Globus pallidus (tissue), 1 donor: ENCODE results near the gene PAQR7.
"Not testable (repeated sequence)": the region's sequence is repeated elsewhere in the genome, so short reads cannot be mapped to it uniquely, and the experiment has no call there.

Experiments
- DNase-seq: peaks from one replicate; pipeline ENCODE4 v3.0.0-alpha.2; 2015; ENCODE audit warnings: low spot score

PAQR7 gene

DNA sequence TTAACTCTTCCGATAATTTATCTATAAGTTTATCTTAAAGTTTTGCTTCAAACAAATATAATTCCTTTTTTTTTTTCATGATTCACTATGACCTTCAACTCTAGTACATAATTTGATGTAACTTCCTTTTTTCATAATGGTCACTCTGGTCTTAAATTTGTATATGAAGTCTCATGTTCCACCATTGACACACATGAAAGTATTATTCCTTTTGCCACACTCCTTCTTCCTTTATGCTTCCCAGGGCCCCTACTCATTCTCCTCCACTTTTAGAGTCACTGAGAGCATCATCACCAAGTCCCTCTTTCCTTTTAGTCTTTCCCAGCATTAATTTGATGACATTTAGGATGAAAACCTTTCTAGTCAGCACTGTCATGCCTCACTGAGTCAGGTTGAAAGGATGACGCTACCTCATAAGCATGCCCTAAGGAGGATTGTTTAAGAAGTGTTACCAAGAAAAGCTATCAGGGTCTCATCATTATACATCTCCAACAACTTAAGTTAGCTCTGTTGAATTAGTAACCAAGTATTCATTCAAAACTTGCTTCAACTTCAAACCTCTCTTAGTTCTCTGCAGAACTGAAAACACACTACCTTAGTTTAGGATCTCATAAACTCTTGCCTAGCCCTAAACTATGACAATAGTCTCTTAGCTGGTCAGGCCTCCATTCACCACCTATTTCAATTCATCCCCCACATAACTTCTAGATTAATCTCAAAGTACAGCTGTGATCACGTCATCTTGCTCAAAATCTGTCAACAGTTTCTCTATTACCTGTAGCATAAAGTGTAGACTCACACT is 30.8 kb downstream of the PAQR7 start:
- DNase-seq, result no peak

DNA sequence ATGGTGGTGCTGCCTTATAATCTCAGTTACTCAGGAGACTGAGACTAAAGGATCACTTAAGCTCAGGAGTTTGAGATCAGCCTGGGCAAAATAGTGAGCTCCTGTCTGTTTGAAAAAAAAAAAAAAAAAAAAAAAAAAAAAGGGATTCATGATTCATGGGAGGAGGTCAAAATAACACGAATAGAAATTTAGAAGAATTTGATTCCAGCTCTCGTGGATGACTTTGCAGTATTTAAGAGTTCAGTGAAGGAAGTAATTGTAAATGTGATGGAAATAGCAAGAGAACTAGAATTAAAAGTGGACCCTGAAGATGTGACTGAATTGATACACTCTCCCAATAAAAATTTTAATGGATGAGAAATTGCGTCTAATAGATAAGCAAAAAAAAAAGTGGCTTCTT is 32.0 kb downstream of the PAQR7 start:
- no peak for DNase-seq

DNA sequence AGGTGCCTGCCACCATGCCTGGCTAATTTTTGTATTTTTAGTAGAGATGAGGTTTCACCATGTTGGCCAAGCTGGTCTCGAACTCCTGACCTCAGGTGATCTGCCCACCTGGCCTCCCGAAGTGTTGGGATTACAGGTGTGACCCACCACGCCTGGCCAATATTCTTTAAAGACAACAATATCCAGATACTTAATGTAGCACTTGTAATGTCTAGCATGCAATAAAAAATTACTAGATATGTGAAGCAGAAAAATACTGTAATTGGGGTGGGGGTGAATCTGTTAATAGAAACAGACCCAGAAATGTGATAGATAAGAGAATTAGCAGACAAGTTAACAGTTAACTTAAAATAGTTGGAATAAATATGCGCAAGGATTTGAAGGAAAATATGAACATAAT is 35.7 kb downstream of the PAQR7 start:
- not testable (repeated sequence) for DNase-seq

GRCh38 chr1:25837262-25837875 is 38.1 kb downstream of the PAQR7 start:
- no peak for DNase-seq

DNA sequence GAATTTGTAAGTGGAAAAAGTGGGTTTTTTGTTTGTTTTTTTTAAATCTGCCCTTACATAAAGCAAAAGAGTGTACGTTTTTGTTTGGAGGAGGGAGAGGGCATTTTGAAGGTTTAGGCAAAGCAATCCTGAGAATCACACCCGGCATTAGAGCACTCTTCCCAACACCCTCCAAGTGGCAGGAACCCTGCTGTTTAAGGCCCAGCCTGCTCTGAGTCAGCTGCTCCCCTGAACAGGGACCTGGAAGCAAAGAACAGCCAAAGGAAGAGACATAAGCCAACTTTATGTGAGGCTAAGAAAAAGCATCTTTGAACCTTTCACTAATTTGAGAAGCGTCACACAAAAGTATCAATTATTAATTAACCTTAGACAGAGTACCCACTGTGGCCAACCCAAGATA is 38.8 kb downstream of the PAQR7 start:
- DNase-seq, result no peak

DNA sequence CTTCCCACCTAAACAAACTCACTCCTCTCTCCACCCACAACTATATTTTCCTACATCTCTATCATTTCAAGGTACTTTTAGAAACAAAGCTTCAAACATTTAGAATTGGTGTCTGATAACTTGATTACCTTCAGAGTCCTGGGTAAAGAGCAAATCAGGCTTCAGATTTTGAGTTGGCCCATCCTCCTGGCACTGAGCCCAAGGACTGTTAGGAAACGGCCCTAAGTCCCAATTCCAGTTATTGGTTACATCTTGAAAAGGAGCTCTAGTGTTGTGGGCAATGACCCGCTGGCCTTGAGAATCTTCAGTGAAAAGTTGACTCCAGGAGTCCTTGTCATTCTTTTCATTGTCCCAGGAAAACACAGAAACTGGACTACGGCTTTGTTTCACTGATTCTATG is 40.6 kb downstream of the PAQR7 start:
- no peak for DNase-seq

DNA sequence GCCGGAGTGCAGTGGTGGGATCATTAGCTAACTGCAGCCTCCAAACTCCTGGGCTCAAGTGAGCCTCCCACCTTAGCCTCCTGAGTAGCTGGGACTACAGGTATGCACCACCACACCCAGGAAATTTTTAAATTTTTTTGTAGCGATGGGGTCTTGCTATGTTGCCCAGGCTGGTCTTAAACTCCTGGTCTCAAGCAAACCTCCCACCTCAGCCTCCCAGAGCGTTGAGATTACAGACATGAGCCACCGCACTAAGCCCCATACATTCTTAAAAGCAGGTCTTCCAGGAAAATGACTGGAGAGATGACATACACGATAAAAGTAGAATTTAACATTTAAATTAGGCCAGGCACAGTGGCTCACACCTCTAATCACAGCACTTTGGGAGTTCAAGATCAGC is 42.4 kb downstream of the PAQR7 start:
- DNase-seq, result no peak

DNA sequence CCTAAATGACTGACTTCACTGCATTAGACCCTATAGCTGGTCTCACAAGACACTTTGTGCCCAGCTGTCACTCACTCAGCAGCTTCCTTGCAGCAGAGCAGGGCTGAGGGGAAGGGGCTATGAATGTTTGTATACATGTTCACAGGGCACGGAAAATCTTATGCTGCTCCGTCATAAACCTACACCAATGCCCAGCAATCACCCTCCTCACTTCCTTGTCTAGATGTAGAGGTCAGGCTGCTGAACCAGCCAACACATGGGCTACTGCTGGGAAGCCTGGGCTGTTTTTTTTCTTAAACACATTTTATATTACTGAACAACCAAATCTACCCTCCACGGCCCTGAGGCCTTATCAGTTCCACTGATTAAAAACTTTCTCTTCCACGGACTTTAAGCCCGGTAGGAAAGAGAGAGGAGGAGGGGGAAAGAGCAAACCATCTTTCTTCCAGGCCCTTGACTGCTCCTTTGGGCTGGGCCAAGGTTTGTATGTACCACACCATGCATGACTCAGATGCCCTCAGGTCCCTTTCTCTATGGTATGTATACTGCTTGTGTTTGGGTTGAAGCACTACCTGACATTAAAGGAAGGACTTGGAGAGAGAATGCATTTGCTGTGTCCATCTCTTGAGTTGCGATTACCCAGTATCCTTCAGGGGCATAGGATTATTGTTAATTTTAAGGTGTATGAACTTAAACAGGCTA is 43.0 kb downstream of the PAQR7 start:
- DNase-seq, result no peak

GRCh38 chr1:25831569-25832196 is 43.8 kb downstream of the PAQR7 start:
- DNase-seq, result no peak

DNA sequence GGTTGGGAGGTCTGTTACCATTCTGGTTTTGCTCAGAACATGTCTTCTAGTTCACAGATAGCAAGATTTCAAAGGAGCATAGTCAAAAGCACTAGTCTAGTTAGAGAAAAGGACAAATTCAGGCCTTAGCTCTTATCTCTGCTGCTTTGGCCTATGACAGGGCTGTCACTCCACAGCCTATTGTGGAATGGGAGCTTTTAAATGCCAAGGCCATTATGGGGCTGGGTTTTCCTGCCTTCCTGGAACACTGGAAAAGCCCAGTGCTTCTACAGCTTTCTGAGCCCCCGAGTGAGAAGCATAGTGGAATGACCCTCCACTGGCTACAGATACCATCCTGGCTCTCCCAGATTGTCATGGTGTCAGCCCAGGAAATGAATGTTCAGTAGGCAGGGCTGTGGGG is 46.5 kb downstream of the PAQR7 start:
- DNase-seq, result no peak

DNA sequence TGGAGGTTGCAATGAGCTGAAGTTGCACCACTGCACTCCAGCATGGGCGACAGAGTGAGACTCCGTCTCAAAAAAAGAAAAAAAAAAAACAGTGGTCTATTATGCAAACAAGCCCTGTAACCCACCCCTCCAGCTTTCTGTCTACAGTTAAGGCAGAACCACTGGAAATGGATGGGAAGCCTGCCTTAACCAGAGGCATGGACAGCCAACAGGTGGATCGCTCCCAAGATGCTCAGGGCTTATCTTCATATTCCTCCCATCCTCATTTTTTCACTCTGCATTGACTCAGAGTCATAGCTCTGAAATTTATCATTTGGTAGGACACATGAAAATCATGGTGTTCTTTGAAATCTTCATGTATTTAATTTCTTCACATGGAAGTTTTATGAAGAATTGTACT is 47.0 kb downstream of the PAQR7 start:
- no peak for DNase-seq

GRCh38 chr1:25826571-25826970 is 48.9 kb downstream of the PAQR7 start:
- no peak for DNase-seq

GRCh38 chr1:25825605-25826004 is 49.9 kb downstream of the PAQR7 start:
- DNase-seq, result no peak

- DNase-seq, result no peak
Measured at GRCh38 chr1:25821630-25822091, 53.8 kb downstream of the PAQR7 start.

DNA sequence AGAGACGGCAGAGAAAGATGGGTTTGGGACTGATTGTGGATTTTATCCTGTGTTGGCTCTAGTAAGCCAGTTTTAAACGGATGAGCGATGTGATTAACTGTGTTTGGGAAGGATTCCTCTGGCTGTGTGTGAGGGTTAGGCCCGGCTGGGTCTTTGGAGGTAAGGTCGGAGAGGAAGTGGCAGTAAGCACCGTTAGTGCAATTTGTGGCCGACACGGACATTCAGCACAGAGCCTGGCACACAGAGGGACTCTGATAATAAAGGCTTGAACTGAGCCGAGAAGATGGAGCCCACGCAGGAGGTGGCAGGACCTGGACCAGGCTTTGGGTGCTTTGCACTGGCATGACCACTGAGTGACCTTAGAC is 54.4 kb downstream of the PAQR7 start:
- no peak for DNase-seq

DNA sequence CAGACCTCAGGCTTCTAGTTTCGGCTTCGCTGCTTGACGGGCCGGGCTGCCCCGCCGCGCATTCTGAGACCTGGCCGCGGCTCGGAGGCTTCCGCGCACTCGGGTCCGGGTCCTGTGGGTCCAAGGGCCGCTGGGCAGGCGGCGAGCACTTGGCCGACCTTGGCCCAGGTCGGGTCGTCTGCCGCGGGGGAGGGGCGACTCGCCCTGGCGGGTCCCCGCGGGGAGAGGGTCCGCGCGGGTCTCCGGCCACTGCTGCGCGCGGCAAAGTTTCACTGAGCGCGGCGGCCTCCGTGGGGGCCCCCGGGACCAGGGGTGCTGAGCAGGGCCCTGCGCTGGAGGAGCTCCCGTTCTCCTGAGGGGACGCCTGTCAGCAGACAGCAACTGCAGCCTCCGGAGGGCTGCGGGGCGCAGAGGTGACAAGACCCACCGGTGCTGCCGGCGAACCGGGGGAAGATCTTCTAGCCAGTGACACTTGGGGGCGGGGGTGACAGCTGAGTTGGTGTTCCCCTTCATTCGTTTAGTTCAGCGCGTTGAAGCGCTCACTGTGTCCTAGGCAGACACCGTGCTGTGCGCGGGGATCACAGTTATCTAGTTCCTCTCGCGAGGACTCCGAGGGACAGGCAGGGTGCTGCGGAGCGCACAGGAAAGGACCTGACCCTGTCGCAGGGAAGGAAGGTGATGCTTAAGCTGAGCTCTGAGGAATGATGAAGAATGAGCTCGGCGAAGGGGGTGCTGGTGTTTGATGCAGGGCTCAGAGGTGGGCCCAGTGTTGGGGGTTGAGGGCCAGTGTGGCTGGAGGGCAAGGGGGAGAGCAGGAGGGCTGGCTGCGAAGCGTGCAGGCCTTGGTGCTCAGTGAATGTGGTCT is 55.0 kb downstream of the PAQR7 start:
- DNase-seq, result no peak

DNA sequence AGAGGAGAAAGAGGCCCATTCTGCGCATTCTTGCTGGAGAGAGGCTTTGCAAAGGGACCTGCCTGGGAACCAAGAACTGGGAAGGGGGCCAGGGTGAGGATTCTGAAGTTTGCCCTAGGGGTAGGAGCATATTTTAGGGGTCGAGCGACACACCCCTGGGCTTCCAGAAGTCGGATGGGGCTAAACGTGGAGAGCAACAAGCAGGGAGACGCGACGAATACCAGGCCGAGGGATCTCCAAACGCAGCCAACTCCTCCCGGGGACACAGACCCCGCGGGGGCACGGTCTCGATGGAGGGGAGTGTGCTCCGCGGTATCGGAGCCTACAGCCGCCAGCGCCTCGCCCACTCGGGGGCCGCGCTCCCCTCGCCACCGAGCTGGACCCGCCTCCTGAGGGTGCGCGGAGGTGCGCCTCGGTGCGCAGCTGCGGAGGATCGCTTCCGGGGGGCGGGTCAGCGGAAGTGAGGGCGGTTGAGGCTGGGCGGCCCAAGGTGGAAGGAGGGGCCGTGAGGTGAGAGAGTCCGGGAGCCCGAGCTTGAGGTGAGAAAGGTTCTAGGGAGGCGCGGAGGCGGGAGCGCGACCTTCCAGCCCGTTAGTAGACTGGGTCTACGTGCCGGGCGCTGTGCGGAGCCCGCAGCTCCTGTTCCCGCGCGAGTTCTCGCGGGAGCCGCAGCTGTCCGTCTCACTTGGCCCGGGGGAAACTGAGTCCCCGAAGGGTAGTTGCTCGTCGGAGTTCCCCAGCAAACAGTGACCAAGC is 55.8 kb downstream of the PAQR7 start, which contains the start of gene MTFR1L:
TSS of gene MTFR1L (plus strand) at position 464 of the 756 bp plus-strand sequence. CDS start 3,151 bp downstream, outside the sequence.
- peak; percentile 80 for DNase-seq

- no peak for DNase-seq
Measured at GRCh38 chr1:25818569-25818968, 56.9 kb downstream of the PAQR7 start.

DNA sequence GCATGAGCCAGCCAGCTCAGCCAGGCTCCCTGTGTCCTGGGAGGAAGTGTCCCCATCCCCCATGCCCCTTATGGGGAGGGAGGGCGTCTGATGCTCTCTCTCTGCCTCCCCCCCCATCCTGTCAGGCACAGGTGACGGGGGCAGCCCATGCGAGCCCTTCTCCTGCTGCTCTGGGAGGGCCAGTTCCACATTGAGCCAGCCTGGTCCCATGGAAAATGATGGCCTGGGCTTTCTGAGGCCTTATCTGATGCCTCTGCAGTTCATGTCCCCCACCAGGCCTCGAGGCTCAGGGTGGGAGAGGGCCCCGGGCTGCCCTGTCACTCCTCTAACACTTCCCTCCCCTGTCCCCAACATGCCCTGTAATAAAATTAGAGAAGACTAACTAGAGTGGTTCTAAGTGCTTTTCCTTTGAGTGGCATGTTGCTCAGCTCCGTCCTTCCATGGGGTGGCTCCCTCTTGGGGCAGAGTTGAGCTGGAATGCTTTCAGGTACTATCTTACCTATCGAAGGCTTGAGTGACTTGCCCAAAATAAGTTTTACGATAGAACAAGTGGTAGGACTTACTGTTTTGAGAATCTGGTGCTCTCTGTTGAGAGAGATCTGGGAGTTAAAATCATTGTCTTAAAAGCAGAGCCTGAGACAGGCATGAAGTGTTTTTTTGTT is 57.5 kb downstream of the PAQR7 start:
- DNase-seq, result no peak

DNA sequence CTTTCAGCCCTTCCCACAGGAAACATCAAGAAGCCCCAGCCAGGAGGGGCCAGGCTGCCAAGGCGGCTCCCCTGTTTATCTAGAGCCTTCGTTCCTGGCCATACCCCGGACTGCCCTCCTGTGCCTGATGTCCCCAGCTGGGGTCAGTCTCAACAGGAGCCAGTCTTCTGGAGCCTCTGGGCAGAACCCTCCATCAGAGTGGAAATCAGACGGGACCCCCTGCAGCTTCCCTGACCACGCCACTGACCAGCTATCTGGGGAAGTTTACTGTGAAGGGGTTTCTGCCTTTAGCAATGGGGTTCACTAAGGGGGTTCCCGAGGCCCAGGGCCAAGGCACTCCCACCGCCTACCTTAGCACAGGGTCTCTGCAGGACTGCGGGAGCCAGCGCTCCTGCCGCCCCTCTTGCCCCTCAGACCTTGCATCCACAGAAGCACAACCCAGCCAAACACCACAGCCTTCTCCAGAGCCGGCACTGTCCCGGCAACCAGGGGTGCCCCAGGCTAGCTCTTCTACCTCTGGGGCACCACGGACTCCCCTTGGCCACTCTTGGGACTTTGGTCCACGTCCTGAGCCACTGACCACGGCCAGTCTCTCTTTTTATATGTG is 59.3 kb downstream of the PAQR7 start:
- no peak for DNase-seq
